DND-41 (cell line): Measurements from ENCODE around the gene RBP5.

Experiments
- ATAC-seq: fragments of 200-7000 bp; cut with Tn5 transposase; 3 replicates; pipeline ENCODE4 v1.9.1; 2021; ENCODE audit warnings: low read depth; ENCODE audit not compliant: insufficient read depth
- DNase-seq: peaks from one replicate; pipeline ENCODE4 v3.0.0-alpha.2; 2020
- H2AFZ ChIP-seq: 2 replicates; pipeline ENCODE4 v1.6.0; 2012; ENCODE audit warnings: low read depth, low read length
- H3K27ac ChIP-seq: 2 replicates; pipeline ENCODE4 v1.5.1; 2012; ENCODE audit warnings: low read length, inconsistent platforms
- H3K27me3 ChIP-seq: fragments of 200-600 bp; sonication (generic); 2 replicates; pipeline ENCODE4 v1.6.0; 2012; ENCODE audit warnings: low read length, mild to moderate bottlenecking, inconsistent platforms; ENCODE audit not compliant: insufficient read depth, poor library complexity
- H3K36me3 ChIP-seq: 2 replicates; pipeline ENCODE4 v1.5.1; 2012; ENCODE audit warnings: low read length, inconsistent platforms; ENCODE audit not compliant: insufficient read depth
- H3K4me1 ChIP-seq: 2 replicates; pipeline ENCODE4 v1.5.1; 2012; ENCODE audit warnings: mild to moderate bottlenecking, low read length; ENCODE audit not compliant: insufficient read depth
- H3K4me2 ChIP-seq: 2 replicates; pipeline ENCODE4 v1.6.0; 2012; ENCODE audit warnings: mild to moderate bottlenecking, moderate library complexity, low read length, inconsistent platforms; ENCODE audit not compliant: insufficient read depth
- H3K4me3 ChIP-seq, 2 experiments: fragments of 200-600 bp in 1 of 2; shearing (Covaris generic) in 1 of 2; 2 replicates each; pipeline ENCODE4 v1.5.1; 2012 to 2016; ENCODE audit warnings: inconsistent platforms in 2 of 2, low read length in 2 of 2, mild to moderate bottlenecking in 2 of 2, low read depth in 1 of 2, moderate library complexity in 1 of 2
- H3K79me2 ChIP-seq: 2 replicates; pipeline ENCODE4 v1.6.0; 2012; ENCODE audit warnings: low read length, inconsistent platforms; ENCODE audit not compliant: insufficient read depth
- H3K9ac ChIP-seq: 2 replicates; pipeline ENCODE4 v1.6.0; 2012; ENCODE audit warnings: low read depth, mild to moderate bottlenecking, inconsistent platforms, low read length, moderate library complexity
- H3K9me3 ChIP-seq: 2 replicates; pipeline ENCODE4 v1.5.1; 2012; ENCODE audit warnings: low read length, moderate library complexity, mild to moderate bottlenecking, inconsistent platforms; ENCODE audit not compliant: insufficient read depth, severe bottlenecking
- H4K20me1 ChIP-seq: 2 replicates; pipeline ENCODE4 v1.6.0; 2012; ENCODE audit warnings: low read length; ENCODE audit not compliant: insufficient read depth
- CTCF ChIP-seq: IDR thresholded peaks from 2 replicates; pipeline ENCODE4 v1.5.1; 2012; ENCODE audit warnings: borderline replicate concordance, low read length, moderate library complexity, mild to moderate bottlenecking; ENCODE audit not compliant: poor library complexity, severe bottlenecking; ENCODE audit errors: extremely low read depth
- EZH2 ChIP-seq: IDR thresholded peaks from 3 replicates; pipeline ENCODE4 v1.6.1; 2012; ENCODE audit warnings: borderline replicate concordance, low read depth, mild to moderate bottlenecking, moderate library complexity, low read length, inconsistent platforms; ENCODE audit not compliant: severe bottlenecking

RBP5 gene

GRCh38 chr12:7116196-7116595 is 12.5 kb downstream of the RBP5 start:
- TF ChIP-seq EZH2 (no peak), CTCF (no peak)
- H3K79me2 ChIP-seq: no peaks in the 10 kb centered on the region

GRCh38 chr12:7114851-7115250 is 13.8 kb downstream of the RBP5 start:
- Histone ChIP-seq H3K9ac (no peak overlapping the region), H3K9me3 (no peaks in the 10 kb centered on the region), H3K36me3 (no peaks in the 10 kb centered on the region), H3K27me3 (no peaks in the 10 kb centered on the region), H2AFZ (no peak overlapping the region), H3K27ac (no peak overlapping the region), H3K4me3 (no peak overlapping the region), H4K20me1 (peaks cover 3% of the 10 kb centered on the region; the same call in 1 of the 2 replicates), H3K79me2 (no peaks in the 10 kb centered on the region), H3K4me2 (no peak overlapping the region), H3K4me1 (peaks cover 6% of the 10 kb centered on the region; the same call in 1 of the 2 replicates)
- ATAC-seq (no peak), DNase-seq (no peak)
- TF ChIP-seq EZH2: no peak
- no peak for TF ChIP-seq CTCF

More at GRCh38 chr12:7116196-7116595, 12.5 kb downstream of the RBP5 start:
- no peak overlapping the region for H3K27ac ChIP-seq
- no peak overlapping the region for H3K9ac ChIP-seq
- H3K4me1 ChIP-seq: peaks cover 6% of the 10 kb centered on the region; the same call in 1 of the 2 replicates
- DNase-seq (no peak), ATAC-seq (no peak)
- no peaks in the 10 kb centered on the region for H3K9me3 ChIP-seq
- no peak overlapping the region for H2AFZ ChIP-seq
- H3K36me3 ChIP-seq: no peaks in the 10 kb centered on the region
- peaks cover 3% of the 10 kb centered on the region; the same call in 1 of the 2 replicates for H4K20me1 ChIP-seq
- no peak overlapping the region for H3K4me3 ChIP-seq
- H3K4me2 ChIP-seq: no peak overlapping the region
- H3K27me3 ChIP-seq: no peaks in the 10 kb centered on the region

- no peak for DNase-seq
- H3K9me3 ChIP-seq: no peaks in the 10 kb centered on the region
These were observed 14.7 kb downstream of the RBP5 start for GRCh38 chr12:7114008-7114407.

More at GRCh38 chr12:7114008-7114407, 14.7 kb downstream of the RBP5 start:
- TF ChIP-seq EZH2 (no peak), CTCF (peak; percentile 2)
- Histone ChIP-seq H3K4me3 (no peak overlapping the region), H3K27ac (no peak overlapping the region), H2AFZ (no peak overlapping the region), H4K20me1 (peaks cover 3% of the 10 kb centered on the region; the same call in 1 of the 2 replicates), H3K9ac (no peak overlapping the region), H3K4me2 (no peak overlapping the region), H3K79me2 (no peaks in the 10 kb centered on the region), H3K36me3 (no peaks in the 10 kb centered on the region), H3K27me3 (no peaks in the 10 kb centered on the region), H3K4me1 (peaks cover 12% of the 10 kb centered on the region)
- no peak for ATAC-seq
